Left lobe of liver (tissue), 2 donors: Measurements from ENCODE around the gene USF3. TPM values are rescaled to one million over a fixed set of nuclear protein-coding genes. Genes with fewer than 3 reads are reported as not detected.
"Not testable (repeated sequence)": the region's sequence is repeated elsewhere in the genome, so short reads cannot be mapped to it uniquely, and the experiment has no call there.

Experiments used
- ATAC-seq: fragments of 200-7000 bp; cut with Tn5 transposase; one replicate; pipeline ENCODE4 v1.9.1; 2020; ENCODE audit warnings: mild to moderate bottlenecking, moderate library complexity
- DNase-seq: peaks from one replicate; pipeline ENCODE4 v3.0.0-alpha.2; 2020; ENCODE audit warnings: low spot score
- total RNA-seq: library from RNA; stranded (reverse); gene quantifications from one replicate; pipeline ENCODE4 v1.2.1, GENCODE V29; 2021
- donor health status: DM: no; HTN: no; CAD: no; lungs with moderate emphysema.
- donor health status: DM: no; HTN: yes; CAD: no.

The USF3 gene
- total RNA-seq, 1 donor from 2014 or later, result 17.9 TPM

GRCh38 chr3:113659101-113659541 lies 37.3 kb downstream of the USF3 start:
- ATAC-seq, result no peak
- no peak for DNase-seq

- DNase-seq, result no peak
- ATAC-seq, result no peak
Observed at GRCh38 chr3:113658107-113658506, 38.3 kb downstream of the USF3 start.

- no peak for ATAC-seq
- no peak for DNase-seq
Observed at GRCh38 chr3:113654851-113655250, 41.6 kb downstream of the USF3 start.

- DNase-seq (no peak), ATAC-seq (no peak)
Observed at GRCh38 chr3:113654310-113654709, 42.1 kb downstream of the USF3 start.

- no peak for DNase-seq
- ATAC-seq, result no peak
Observed at GRCh38 chr3:113649174-113649845, 47.1 kb downstream of the USF3 start.

- ATAC-seq (no peak), DNase-seq (no peak)
Observed at GRCh38 chr3:113648524-113648923, 47.9 kb downstream of the USF3 start.

- ATAC-seq (no peak), DNase-seq (no peak)
Observed at GRCh38 chr3:113643583-113643982, 52.9 kb downstream of the USF3 start.

- no peak for ATAC-seq
- no peak for DNase-seq
Observed at GRCh38 chr3:113638910-113639309, 57.5 kb downstream of the USF3 start.

- DNase-seq, result no peak
- ATAC-seq, result no peak
Observed at GRCh38 chr3:113637756-113638155, 58.7 kb downstream of the USF3 start.

GRCh38 chr3:113636034-113636433 lies 60.4 kb downstream of the USF3 start:
- DNase-seq, ATAC-seq: not testable (repeated sequence)

GRCh38 chr3:113634782-113635474 lies 61.5 kb downstream of the USF3 start:
- DNase-seq, result no peak
- peak; percentile 81 for ATAC-seq

GRCh38 chr3:113631573-113631972 lies 64.9 kb downstream of the USF3 start:
- ATAC-seq (no peak), DNase-seq (no peak)

GRCh38 chr3:113630956-113631542 lies 65.4 kb downstream of the USF3 start:
- no peak for DNase-seq
- no peak for ATAC-seq

- ATAC-seq, result no peak
- no peak for DNase-seq
Observed at GRCh38 chr3:113629584-113630421, 66.6 kb downstream of the USF3 start.

- no peak for DNase-seq
- no peak for ATAC-seq
Observed at GRCh38 chr3:113628788-113629187, 67.7 kb downstream of the USF3 start.

GRCh38 chr3:113628316-113628715 lies 68.1 kb downstream of the USF3 start:
- DNase-seq, result no peak
- no peak for ATAC-seq

- ATAC-seq (peak; percentile 98), DNase-seq (peak; percentile 62)
Observed at GRCh38 chr3:113626503-113627371, 69.7 kb downstream of the USF3 start.

GRCh38 chr3:113625834-113626233 lies 70.6 kb downstream of the USF3 start:
- DNase-seq, result no peak
- no peak for ATAC-seq

- ATAC-seq (no peak), DNase-seq (no peak)
Observed at GRCh38 chr3:113623811-113624210, 72.6 kb downstream of the USF3 start.

GRCh38 chr3:113623324-113623723 lies 73.1 kb downstream of the USF3 start:
- DNase-seq (no peak), ATAC-seq (no peak)
